ENCODE data around the gene PIP.
"Not testable (repeated sequence)": the region's sequence is repeated elsewhere in the genome, so short reads cannot be mapped to it uniquely, and the experiment has no call there.

DNA sequence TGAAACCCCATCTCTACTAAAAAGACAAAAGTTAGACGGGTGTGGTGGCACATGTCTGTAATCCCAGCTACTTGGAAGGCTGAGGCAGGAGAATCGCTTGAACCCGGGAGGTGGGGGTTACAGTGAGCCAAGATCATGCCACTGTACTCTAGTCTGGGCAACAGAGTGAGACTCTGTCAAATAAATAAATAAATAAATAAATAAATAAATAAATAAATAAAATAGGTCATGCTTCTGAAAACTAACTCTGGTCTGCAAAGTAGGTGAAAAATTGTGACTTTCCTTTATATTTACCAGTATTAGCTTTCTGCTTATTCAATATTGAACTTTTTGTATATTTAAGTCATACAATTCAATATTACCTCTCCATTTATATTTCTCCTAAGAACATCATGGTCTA, 26.7 kb downstream of the PIP start:
- not testable (repeated sequence) for TF ChIP-seq CTCF, POLR2A (IDR thresholded peaks at IDR 0.05)
